GM12891 (cell line): Measurements from ENCODE around the gene SPEN.

Experiments
- PAX5 ChIP-seq: IDR thresholded peaks from 2 replicates; pipeline ENCODE4 v1.6.1; 2011; ENCODE audit warnings: low read length, moderate library complexity, mild to moderate bottlenecking; ENCODE audit not compliant: insufficient read depth, severe bottlenecking
- POLR2A ChIP-seq: IDR thresholded peaks from 2 replicates; pipeline ENCODE4 v1.6.1; 2011; ENCODE audit warnings: low read depth, low read length, control low read depth
- POLR2AphosphoS5 ChIP-seq: IDR thresholded peaks from 2 replicates; pipeline ENCODE4 v1.6.1; 2011; ENCODE audit warnings: low read depth, low read length, control low read depth
- POU2F2 ChIP-seq: IDR thresholded peaks from 2 replicates; pipeline ENCODE4 v1.6.1; 2011; ENCODE audit warnings: low read depth, mild to moderate bottlenecking, control low read depth, low read length, moderate library complexity
- TAF1 ChIP-seq: IDR thresholded peaks from 2 replicates; pipeline ENCODE4 v1.6.1; 2011; ENCODE audit warnings: low read depth, low read length, control low read depth

DNA sequence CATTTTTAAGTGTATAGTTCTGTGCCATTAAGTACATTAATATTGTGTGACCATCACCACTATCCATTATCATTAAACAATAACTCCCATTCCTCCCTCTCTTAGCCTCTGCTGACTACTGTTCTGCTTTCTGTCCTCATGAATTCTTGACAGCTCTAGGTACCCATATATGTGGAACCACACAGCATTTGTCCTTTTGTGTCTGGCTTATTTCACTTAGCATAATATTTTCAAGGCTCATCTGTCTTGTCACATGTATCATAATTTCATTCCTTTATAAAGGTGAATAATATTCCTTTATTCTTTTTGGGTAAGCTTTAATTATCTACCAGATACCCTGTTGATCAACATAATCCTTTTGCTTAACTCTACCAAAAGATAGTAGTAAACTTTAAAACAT lies 47.7 kb downstream of the SPEN start:
- TF ChIP-seq POLR2A: no peak
- no peak for TF ChIP-seq POLR2AphosphoS5
- TF ChIP-seq TAF1: no peak
- TF ChIP-seq POU2F2: no peak
- TF ChIP-seq PAX5: no peak
